Measurements from ENCODE around the gene S100A7.

DNA sequence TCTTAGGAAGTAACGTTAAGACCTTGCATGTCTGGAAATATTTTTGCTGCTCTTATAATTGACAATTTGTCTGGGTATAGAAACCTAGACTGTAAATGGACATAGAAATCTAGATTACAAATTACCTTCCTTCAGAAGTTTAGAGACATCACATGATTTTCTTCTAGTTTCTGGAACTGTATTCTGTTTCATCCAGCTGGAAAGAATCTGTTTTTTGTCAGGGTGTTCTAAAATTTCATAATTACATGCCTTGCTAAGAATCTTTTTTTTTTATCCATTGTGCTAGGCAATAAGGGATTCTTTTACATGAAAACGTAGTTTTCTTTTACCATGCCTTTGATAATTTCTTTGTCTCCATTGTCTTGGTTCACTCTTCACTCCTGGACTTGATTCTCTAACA is 20.7 kb upstream of the S100A7 start:
- no peak for TF ChIP-seq CTCF (IDR thresholded peaks at IDR 0.05; ENCODE audit: low read depth, low read length, poor library complexity, severe bottlenecking)
- TF ChIP-seq EZH2phosphoT487 (IDR thresholded peaks at IDR 0.05; ENCODE audit: borderline replicate concordance, low read length): no peak

Data from DOHH2 (cell line).